Panc1 (cell line): ENCODE measurements around the gene SLC35E3. TPM values are rescaled to one million over a fixed set of nuclear protein-coding genes. Genes with fewer than 3 reads are reported as not detected.
"Not testable (repeated sequence)": the region's sequence is repeated elsewhere in the genome, so short reads cannot be mapped to it uniquely, and the experiment has no call there.

Experiments
- ATAC-seq: fragments of 200-7000 bp; cut with Tn5 transposase; 2 replicates; pipeline ENCODE4 v1.9.1; 2020; ENCODE audit warnings: mild to moderate bottlenecking, moderate library complexity
- BruUV-seq: library from RNA; stranded (reverse); fragments of 400-500 nt; replicated peaks from 2 replicates; lab custom pipeline; 2021; lab: Mats Ljungman, UMichigan
- CTCF ChIA-PET: fragments of 300-600 bp; sonication (Branson Sonifier 250); formaldehyde crosslinking; loops from one replicate; lab custom pipeline; 2022; ENCODE audit warnings: antibody characterized with exemption; lab: Charles Lee
- POLR2A ChIA-PET: fragments of 300-600 bp; sonication (Branson Sonifier 250); formaldehyde crosslinking; loops from one replicate; lab custom pipeline; 2022; ENCODE audit warnings: antibody characterized with exemption; lab: Charles Lee
- DNase-seq: peaks from one replicate; pipeline ENCODE4 v3.0.0-alpha.2; 2010; ENCODE audit warnings: low read depth, low spot score
- H3K27ac ChIP-seq: 2 replicates; pipeline ENCODE4 v1.5.1; 2011; ENCODE audit warnings: mild to moderate bottlenecking, low read length, inconsistent platforms
- H3K27me3 ChIP-seq: fragments of 200-500 bp; sonication (Bioruptor generic); 2 replicates; pipeline ENCODE4 v1.6.0; 2014; ENCODE audit warnings: low read length, inconsistent platforms; ENCODE audit not compliant: control insufficient read depth, insufficient read depth
- H3K36me3 ChIP-seq: fragments of 200-500 bp; sonication (Bioruptor generic); 2 replicates; pipeline ENCODE4 v1.5.1; 2014; ENCODE audit warnings: inconsistent platforms, mild to moderate bottlenecking, low read length, moderate library complexity; ENCODE audit not compliant: control insufficient read depth, insufficient read depth
- H3K4me1 ChIP-seq: 2 replicates; pipeline ENCODE4 v1.5.1; 2011; ENCODE audit warnings: inconsistent platforms, mild to moderate bottlenecking, low read length, moderate library complexity; ENCODE audit not compliant: control insufficient read depth, insufficient read depth
- H3K4me3 ChIP-seq, 2 experiments: 2 replicates each; pipeline ENCODE4 v1.5.1; 2011 to 2012; ENCODE audit warnings: low read depth in 2 of 2, low read length in 2 of 2, mild to moderate bottlenecking in 2 of 2, inconsistent platforms in 1 of 2, moderate library complexity in 1 of 2
- H3K9me3 ChIP-seq: fragments of 200-500 bp; sonication (Bioruptor generic); 2 replicates; pipeline ENCODE4 v1.5.1; 2014; ENCODE audit warnings: low read depth, mild to moderate bottlenecking, inconsistent platforms, low read length, moderate library complexity; ENCODE audit not compliant: control insufficient read depth, insufficient read depth
- POLR2AphosphoS5 ChIP-seq: IDR thresholded peaks from 2 replicates; pipeline ENCODE4 v1.6.1; 2012; ENCODE audit warnings: mild to moderate bottlenecking, low read depth, low read length, moderate library complexity
- TCF7L2 ChIP-seq: IDR thresholded peaks from 2 replicates; pipeline ENCODE4 v1.6.1; 2011; ENCODE audit warnings: mild to moderate bottlenecking, low read depth, low read length, inconsistent platforms
- in situ Hi-C: cut with HindIII; loops from 2 replicates; pipeline ENCODE4 v1.10.0; 2016; ENCODE audit warnings: low sequenced_read_pairs, low pct_unique_long_range_greater_than_20kb
- intact Hi-C: fragments of 100-400 bp; cut with micrococcal nuclease; formaldehyde crosslinking; loops from one replicate; pipeline ENCODE4 v1.10.0; 2022; ENCODE audit not compliant: unreplicated experiment
- total RNA-seq: library from RNA; stranded (reverse); gene quantifications from one replicate; pipeline ENCODE4 v1.2.1, GENCODE V29; 2021; ENCODE audit not compliant: unreplicated experiment
- TF ChIP-seq, protein P1 (sequence below), 2 experiments: IDR thresholded peaks; 2 replicates each; pipeline ENCODE4 v1.6.1; 2011 to 2012; ENCODE audit warnings: low read depth in 2 of 2, control low read depth in 1 of 2, low read length in 1 of 2, mild to moderate bottlenecking in 1 of 2, moderate library complexity in 1 of 2; ENCODE audit not compliant: insufficient read depth in 1 of 2
- TF ChIP-seq, protein P2 (sequence below): fragments of 450-650 bp; IDR thresholded peaks from 2 replicates; pipeline ENCODE4 v1.5.1; 2017; ENCODE audit warnings: mild to moderate bottlenecking

Gene SLC35E3
- total RNA-seq, 1 experiment from 2014 or later, result 15.9 TPM

DNA sequence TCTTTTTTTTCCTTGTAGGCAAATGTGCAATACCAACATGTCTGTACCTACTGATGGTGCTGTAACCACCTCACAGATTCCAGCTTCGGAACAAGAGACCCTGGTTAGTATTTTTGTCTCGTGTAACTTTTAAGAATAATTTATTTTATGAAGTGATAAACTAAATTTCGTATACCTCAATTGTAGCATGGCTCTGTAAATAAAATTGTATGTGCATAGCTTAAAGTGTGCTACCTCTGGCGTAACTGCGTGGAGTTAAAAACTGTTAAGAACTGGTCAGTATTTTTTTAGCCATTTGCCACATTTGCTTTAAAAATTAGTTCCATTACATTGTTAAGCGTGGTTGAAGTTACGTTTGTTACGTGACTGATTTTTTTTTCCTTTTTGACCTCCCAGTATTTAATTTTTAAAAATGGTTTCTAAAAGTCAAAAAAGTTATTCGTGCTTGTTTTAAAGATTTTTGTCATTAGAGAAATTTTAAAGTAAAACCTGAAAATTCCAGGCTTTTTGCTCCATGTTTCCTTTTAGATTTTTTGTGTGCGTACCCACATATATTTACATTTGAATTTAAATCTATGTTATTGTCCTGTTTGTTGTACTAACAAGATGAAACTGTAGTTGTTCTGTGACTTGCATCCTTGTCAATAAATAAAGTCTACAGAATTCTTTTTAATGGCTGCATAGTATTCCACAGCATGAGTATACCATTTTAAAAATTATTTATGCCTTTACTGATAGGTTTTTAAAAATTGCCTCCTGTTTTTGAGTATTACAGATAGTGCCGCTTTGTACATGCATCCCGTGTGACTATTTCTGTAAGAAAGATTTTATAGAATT, 63.4 kb downstream of the SLC35E3 start:
- TSS peak; percentile 76 for BruUV-seq

DNA sequence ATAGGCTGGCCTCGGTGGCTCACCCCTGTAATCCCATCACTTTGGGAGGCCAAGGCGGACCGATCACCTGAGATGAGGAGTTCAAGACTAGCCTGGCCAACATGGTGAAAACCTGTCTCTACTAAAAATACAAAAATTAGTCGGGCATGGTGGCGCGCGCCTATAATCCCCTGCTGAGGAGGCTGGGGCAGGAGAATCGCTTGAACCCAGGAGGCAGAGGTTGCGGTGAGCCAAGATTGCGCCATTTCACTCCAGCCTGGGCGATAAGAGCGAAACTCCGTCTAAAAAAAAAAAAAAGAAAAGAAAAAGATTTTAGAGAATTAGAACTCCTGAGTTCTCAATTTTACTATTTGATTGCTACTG, 64.0 kb downstream of the SLC35E3 start:
- intact Hi-C loops, BruUV-seq: not testable (repeated sequence)
- H3K4me3 ChIP-seq, result peak overlapping the region in 1 of 2 experiments; percentile 68; a peak in 2 of 4 replicates

More for the DNA sequence above, 63.4 kb downstream of the SLC35E3 start:
- DNase-seq (no peak), ATAC-seq (no peak)
- Histone ChIP-seq H3K9me3 (no peaks in the 10 kb centered on the region), H3K36me3 (peaks cover 29% of the 10 kb centered on the region), H3K27ac (peak overlapping the region; percentile 91), H3K27me3 (no peaks in the 10 kb centered on the region), H3K4me3 (peak overlapping the region; percentile 68 to 96), H3K4me1 (peaks cover 14% of the 10 kb centered on the region)
- no peak for TF ChIP-seq POLR2AphosphoS5
- no peak for TF ChIP-seq TCF7L2
- TF ChIP-seq, protein P1, sequence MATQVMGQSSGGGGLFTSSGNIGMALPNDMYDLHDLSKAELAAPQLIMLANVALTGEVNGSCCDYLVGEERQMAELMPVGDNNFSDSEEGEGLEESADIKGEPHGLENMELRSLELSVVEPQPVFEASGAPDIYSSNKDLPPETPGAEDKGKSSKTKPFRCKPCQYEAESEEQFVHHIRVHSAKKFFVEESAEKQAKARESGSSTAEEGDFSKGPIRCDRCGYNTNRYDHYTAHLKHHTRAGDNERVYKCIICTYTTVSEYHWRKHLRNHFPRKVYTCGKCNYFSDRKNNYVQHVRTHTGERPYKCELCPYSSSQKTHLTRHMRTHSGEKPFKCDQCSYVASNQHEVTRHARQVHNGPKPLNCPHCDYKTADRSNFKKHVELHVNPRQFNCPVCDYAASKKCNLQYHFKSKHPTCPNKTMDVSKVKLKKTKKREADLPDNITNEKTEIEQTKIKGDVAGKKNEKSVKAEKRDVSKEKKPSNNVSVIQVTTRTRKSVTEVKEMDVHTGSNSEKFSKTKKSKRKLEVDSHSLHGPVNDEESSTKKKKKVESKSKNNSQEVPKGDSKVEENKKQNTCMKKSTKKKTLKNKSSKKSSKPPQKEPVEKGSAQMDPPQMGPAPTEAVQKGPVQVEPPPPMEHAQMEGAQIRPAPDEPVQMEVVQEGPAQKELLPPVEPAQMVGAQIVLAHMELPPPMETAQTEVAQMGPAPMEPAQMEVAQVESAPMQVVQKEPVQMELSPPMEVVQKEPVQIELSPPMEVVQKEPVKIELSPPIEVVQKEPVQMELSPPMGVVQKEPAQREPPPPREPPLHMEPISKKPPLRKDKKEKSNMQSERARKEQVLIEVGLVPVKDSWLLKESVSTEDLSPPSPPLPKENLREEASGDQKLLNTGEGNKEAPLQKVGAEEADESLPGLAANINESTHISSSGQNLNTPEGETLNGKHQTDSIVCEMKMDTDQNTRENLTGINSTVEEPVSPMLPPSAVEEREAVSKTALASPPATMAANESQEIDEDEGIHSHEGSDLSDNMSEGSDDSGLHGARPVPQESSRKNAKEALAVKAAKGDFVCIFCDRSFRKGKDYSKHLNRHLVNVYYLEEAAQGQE (IDR thresholded peaks at IDR 0.05; ENCODE audit: insufficient read depth in 1 of 2, low read depth in 2 of 2, low read length in 1 of 2), result no peak
- TF ChIP-seq, protein P2, sequence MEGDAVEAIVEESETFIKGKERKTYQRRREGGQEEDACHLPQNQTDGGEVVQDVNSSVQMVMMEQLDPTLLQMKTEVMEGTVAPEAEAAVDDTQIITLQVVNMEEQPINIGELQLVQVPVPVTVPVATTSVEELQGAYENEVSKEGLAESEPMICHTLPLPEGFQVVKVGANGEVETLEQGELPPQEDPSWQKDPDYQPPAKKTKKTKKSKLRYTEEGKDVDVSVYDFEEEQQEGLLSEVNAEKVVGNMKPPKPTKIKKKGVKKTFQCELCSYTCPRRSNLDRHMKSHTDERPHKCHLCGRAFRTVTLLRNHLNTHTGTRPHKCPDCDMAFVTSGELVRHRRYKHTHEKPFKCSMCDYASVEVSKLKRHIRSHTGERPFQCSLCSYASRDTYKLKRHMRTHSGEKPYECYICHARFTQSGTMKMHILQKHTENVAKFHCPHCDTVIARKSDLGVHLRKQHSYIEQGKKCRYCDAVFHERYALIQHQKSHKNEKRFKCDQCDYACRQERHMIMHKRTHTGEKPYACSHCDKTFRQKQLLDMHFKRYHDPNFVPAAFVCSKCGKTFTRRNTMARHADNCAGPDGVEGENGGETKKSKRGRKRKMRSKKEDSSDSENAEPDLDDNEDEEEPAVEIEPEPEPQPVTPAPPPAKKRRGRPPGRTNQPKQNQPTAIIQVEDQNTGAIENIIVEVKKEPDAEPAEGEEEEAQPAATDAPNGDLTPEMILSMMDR, result no peak
- ChIA-PET CTCF (no interaction called here), POLR2A (interaction anchor here (0.6 to 1.1 kb wide), 3 partner anchors 26 to 68 kb away, joined by 3 read pairs; no protein-coding TSS in a partner anchor)
- in situ Hi-C loops, result no loop called here
- intact Hi-C loops, result no loop called here

DNA sequence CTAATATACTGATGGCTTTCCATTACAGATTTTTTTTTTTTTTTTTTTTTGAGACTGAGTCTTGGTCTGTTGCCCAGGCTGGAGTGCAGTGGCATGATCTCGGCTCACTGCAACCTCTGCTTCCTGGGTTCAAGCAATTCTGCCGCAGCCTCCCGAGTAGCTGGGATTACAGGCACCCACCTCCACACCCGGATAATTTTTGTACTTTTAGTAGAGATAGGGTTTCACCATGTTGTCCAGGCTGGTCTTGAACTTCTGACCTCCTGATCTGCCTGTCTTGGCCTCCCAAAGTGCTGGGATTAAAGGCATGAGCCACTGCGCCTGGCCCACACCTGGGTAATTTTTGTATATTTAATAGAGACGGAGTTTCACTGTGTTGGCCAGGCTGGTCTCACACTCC, 65.6 kb downstream of the SLC35E3 start:
- H3K9me3 ChIP-seq, H3K27me3 ChIP-seq, ATAC-seq, H3K27ac ChIP-seq, in situ Hi-C loops, CTCF ChIA-PET, intact Hi-C loops, H3K4me3 ChIP-seq, DNase-seq: not testable (repeated sequence)
- TSS peak; percentile 13 for BruUV-seq
- peaks cover 11% of the 10 kb centered on the region for H3K4me1 ChIP-seq
- POLR2A ChIA-PET, result interaction anchor here (0.6 to 0.7 kb wide), 2 partner anchors 9 to 17 kb away, joined by 3 to 4 read pairs; no protein-coding TSS in a partner anchor
- H3K36me3 ChIP-seq, result peaks cover 47% of the 10 kb centered on the region

More for the DNA sequence above, 64.0 kb downstream of the SLC35E3 start:
- peaks cover 35% of the 10 kb centered on the region for H3K36me3 ChIP-seq
- in situ Hi-C loops, H3K27me3 ChIP-seq, DNase-seq, H3K9me3 ChIP-seq, ATAC-seq, POLR2A ChIA-PET, CTCF ChIA-PET, H3K27ac ChIP-seq: not testable (repeated sequence)
- peaks cover 14% of the 10 kb centered on the region for H3K4me1 ChIP-seq
